Muscle layer of colon (tissue), 2 donors: Measurements from ENCODE around the gene LYRM4.

Experiments
- H3K27ac ChIP-seq: one replicate; pipeline ENCODE4 v1.7.0; 2013; ENCODE audit warnings: low read depth, mild to moderate bottlenecking, low read length, moderate library complexity
- H3K27me3 ChIP-seq, 2 donors: one replicate each; pipeline ENCODE4 v1.7.0; 2013; ENCODE audit warnings: low read length in 2 of 2, mild to moderate bottlenecking in 2 of 2; ENCODE audit not compliant: insufficient read depth in 2 of 2, control insufficient read depth in 1 of 2
- H3K36me3 ChIP-seq: one replicate; pipeline ENCODE4 v1.7.0; 2013; ENCODE audit warnings: mild to moderate bottlenecking, low read length; ENCODE audit not compliant: insufficient read depth
- H3K4me1 ChIP-seq: one replicate; pipeline ENCODE4 v1.7.0; 2013; ENCODE audit warnings: mild to moderate bottlenecking, low read length; ENCODE audit not compliant: insufficient read depth
- H3K4me3 ChIP-seq, 2 donors: one replicate each; pipeline ENCODE4 v1.7.0; 2013; ENCODE audit warnings: low read length in 2 of 2, low read depth in 1 of 2, mild to moderate bottlenecking in 1 of 2, moderate library complexity in 1 of 2
- H3K9ac ChIP-seq: one replicate; pipeline ENCODE4 v1.7.0; 2013; ENCODE audit warnings: low read length
- H3K9me3 ChIP-seq: one replicate; pipeline ENCODE4 v1.7.0; 2013; ENCODE audit warnings: mild to moderate bottlenecking, low read length
- donor health status: abdominal sarcoma.
- donor health status: Adenocarcinoma of cecum.

The LYRM4 gene

DNA sequence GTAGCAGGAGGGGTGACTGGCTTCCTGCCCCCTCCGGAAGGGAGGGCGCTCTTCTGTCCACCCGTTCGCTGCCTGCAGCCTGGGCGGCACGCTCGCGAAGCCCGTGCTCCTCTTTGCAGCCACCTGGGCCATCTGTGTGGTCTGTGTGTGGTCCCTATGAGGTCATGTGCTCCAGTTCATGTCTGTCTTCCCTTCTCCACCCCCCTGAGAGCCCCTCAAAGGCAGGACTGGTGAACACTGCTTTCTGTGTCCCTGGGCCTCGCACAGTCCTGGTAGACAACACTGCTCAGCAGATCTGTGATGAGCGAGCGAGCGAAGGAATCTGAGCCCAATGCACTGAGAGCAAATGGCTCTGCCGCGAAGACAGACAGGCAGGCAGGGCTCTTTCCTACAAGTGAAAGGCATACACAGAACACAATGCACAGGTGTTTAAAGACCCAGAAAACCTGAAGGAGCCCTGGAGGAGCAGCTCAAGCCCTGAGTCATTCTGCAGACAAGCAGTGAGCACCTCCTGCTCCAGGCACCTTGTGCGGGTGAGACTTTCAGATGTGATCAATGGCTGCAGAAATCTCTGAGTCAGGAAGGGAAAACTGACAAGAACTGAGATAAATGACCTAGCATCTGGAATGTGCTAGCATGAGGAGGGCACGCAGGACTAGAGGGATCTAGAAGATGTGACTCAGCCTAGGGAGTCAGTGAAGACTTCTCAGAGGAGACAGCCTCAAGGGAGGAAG, 148.5 kb downstream of the LYRM4 start:
- Histone ChIP-seq H3K4me3 (no peak overlapping the region), H3K36me3 (no peaks in the 10 kb centered on the region), H3K9ac (no peak overlapping the region), H3K27ac (no peak overlapping the region), H3K4me1 (peaks cover 3% of the 10 kb centered on the region), H3K27me3 (no peaks in the 10 kb centered on the region), H3K9me3 (no peaks in the 10 kb centered on the region)

DNA sequence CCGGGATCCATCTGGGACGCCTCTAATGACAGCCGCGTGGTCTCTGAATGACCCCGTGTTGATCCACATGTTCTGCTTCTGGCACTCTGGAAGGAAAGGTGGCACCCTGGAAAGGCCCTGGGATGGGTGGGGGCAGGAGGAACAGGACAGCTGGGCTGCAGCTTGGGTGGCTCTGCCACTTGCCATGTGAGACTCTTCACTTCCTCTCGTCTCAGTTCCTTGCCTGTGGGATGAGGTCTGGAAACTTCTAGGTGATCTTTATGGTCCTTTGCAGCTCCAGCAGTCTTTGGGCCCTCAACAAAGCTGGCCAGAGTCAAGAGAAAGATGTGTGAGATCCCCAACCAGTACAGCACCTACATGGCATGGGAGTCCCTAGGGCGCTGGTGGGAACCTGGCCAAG, 149.1 kb downstream of the LYRM4 start:
- no peak overlapping the region for H3K27ac ChIP-seq
- peaks cover 3% of the 10 kb centered on the region for H3K4me1 ChIP-seq
- no peaks in the 10 kb centered on the region for H3K9me3 ChIP-seq
- H3K4me3 ChIP-seq = no peak overlapping the region
- no peaks in the 10 kb centered on the region for H3K27me3 ChIP-seq
- no peaks in the 10 kb centered on the region for H3K36me3 ChIP-seq
- H3K9ac ChIP-seq = no peak overlapping the region

DNA sequence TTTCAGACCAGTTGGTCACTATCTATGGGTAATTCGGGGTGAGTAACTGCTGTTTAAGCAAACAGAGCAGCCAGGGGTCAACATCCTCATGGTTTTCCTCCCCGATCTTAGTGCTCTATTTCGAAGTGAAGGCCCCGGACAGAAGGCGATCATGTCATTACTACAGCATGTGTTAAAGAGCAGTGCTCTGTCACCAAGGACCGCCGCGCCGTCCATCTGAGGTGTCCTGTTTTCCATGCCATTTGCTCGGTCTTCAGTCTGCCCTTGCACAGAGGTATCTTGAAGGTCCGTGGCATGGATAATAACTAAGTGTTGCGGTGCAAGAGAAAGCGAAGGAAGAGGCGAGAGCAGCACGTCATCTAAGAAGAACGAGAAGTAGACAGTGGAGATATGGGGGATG, 150.5 kb downstream of the LYRM4 start:
- no peaks in the 10 kb centered on the region for H3K36me3 ChIP-seq
- no peak overlapping the region for H3K27ac ChIP-seq
- H3K9me3 ChIP-seq = no peaks in the 10 kb centered on the region
- H3K4me3 ChIP-seq = no peak overlapping the region
- H3K27me3 ChIP-seq = no peaks in the 10 kb centered on the region
- peaks cover 3% of the 10 kb centered on the region for H3K4me1 ChIP-seq
- no peak overlapping the region for H3K9ac ChIP-seq

DNA sequence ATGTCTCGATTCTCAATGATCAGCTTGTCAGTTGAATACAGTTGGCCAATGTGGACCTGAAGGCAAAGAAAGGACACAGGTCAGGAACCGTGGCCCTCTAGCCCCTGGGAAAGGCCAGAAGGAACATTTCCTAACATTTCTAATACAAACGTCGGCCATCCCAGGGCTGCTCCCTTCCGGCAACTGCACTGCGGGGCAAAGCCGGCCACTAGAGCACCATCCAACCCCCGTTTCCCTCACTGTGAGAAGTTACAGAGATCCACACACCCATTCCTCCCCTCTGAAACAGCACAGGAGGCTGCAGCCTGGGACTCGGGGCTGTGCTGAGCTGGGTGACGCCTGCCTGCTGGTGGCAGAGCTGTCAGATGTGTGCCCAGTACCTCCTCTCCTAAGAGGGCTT, 151.3 kb downstream of the LYRM4 start:
- Histone ChIP-seq H3K9me3 (no peaks in the 10 kb centered on the region), H3K36me3 (no peaks in the 10 kb centered on the region), H3K27ac (no peak overlapping the region), H3K4me3 (no peak overlapping the region), H3K4me1 (peaks cover 3% of the 10 kb centered on the region), H3K9ac (no peak overlapping the region), H3K27me3 (no peaks in the 10 kb centered on the region)

DNA sequence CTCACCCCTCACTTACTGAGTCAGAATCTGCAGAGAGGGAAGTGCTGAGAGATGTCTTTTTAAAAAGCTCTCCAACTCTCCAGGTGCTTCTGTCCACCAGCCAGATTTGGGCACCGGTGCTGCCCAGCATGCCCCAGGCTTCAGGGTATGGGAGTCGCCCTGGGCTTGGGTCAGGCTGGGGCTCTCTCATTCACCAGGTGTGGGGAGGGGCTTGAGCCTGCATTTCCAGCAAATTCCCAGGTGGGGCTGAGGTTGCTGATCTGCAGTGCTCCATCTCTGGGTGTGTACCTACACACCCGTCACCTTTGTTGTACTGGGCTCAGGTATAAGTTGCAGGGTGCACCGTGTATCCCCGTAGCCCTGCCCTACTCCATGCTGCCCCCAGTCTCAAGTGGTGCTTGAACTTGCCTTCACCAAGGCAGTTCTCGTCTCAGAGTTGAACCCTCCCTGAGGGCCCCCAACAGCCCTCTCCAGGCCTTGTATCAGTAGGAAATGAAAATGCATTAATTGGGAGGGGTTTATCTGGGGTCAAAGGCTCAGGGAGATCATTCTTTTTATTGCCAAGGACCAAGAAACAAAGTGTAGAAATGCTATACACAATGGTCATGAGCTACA, 152.1 kb downstream of the LYRM4 start:
- H3K36me3 ChIP-seq = no peaks in the 10 kb centered on the region
- no peak overlapping the region for H3K9ac ChIP-seq
- H3K4me1 ChIP-seq = peaks cover 3% of the 10 kb centered on the region

DNA sequence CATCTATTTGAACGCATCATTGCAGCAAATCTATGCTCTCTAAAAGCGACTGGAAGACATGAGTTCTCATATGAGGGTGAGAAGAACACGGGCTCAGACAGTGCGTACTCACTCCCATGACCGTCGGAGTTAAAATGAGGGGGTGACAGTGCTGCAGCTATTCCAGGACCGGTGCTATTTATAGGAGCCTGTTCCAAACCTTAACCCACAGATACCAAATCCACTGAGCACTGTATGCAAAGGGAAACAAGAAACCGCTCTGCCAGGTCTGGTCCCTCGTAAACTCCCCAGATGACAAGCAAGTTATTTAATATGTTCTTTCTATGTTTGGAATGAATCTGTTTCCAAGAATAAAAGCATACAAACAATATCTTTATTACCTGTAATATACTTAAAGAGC, 152.7 kb downstream of the LYRM4 start:
- no peak overlapping the region for H3K4me3 ChIP-seq

More for the DNA sequence above, 152.1 kb downstream of the LYRM4 start:
- H3K27me3 ChIP-seq = no peaks in the 10 kb centered on the region
- H3K4me3 ChIP-seq = no peak overlapping the region
- H3K9me3 ChIP-seq = no peaks in the 10 kb centered on the region
- no peak overlapping the region for H3K27ac ChIP-seq

DNA sequence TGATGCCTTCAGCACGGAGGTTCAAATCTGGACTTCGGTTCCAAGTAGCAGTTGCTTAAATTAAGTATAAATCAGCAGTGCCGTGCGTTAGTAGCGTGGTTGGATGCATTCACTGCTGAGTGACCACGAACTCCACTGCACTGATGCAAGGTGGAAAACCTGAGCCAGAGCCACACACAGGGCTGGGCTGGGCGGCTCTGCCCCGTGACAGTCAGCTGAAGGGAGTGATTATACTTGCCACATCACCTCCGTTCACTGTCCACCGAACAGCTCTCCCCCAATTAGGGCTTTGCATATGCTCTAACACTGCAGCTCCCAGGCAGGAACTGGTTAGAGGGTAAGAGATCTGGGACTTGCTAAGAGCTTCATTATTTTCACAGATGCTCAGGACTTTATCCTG, 153.4 kb downstream of the LYRM4 start:
- Histone ChIP-seq H3K4me1 (peaks cover 3% of the 10 kb centered on the region), H3K27ac (no peak overlapping the region), H3K36me3 (no peaks in the 10 kb centered on the region), H3K9me3 (no peaks in the 10 kb centered on the region), H3K4me3 (no peak overlapping the region), H3K27me3 (no peaks in the 10 kb centered on the region), H3K9ac (no peak overlapping the region)

More for the DNA sequence above, 152.7 kb downstream of the LYRM4 start:
- H3K9ac ChIP-seq = no peak overlapping the region
- no peak overlapping the region for H3K27ac ChIP-seq
- H3K4me1 ChIP-seq = peaks cover 3% of the 10 kb centered on the region
- H3K9me3 ChIP-seq = no peaks in the 10 kb centered on the region
- no peaks in the 10 kb centered on the region for H3K27me3 ChIP-seq
- no peaks in the 10 kb centered on the region for H3K36me3 ChIP-seq

DNA sequence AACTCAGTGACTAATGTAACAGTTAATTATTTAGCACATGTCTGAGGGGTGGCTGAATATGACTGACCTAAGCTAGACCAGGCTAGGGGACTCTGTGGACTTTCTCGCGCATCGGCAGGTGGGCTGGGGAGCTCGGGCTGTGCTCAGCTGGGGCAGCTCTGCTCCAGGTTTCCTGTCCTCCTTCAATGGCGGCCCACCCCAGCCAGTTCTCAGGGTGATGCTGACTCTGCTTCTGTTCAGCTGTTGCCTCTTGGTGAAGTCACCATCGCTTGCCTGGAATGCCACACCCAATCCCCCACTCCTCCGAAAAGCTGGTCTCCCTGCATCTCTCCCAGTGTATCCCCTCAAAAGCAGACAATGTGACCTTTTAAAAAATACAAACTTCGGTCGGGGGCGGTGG, 155.6 kb downstream of the LYRM4 start:
- no peaks in the 10 kb centered on the region for H3K9me3 ChIP-seq
- no peak overlapping the region for H3K27ac ChIP-seq
- H3K27me3 ChIP-seq = no peaks in the 10 kb centered on the region
- no peak overlapping the region for H3K9ac ChIP-seq
- no peak overlapping the region for H3K4me3 ChIP-seq
- peaks cover 3% of the 10 kb centered on the region for H3K4me1 ChIP-seq
- H3K36me3 ChIP-seq = no peaks in the 10 kb centered on the region

DNA sequence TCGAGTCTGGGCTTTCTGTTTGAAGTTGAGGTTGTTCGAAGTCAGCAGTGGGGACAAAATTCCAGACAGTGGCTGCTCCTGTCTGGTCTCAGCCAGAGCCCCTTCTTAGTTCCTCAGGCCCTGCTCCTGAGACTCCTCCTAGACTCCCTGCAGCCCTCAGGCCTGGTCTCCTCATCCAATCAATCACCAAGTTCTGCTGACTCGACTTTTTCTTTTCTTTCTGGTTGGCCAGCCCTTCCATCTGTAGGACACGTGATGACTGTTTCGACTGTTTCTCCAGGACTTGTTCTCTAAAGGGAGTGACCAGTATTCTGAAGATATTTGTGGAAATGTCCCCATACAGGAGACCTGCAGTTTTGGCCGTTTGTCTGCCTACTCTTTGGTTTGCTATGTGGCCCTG, 156.1 kb downstream of the LYRM4 start:
- H3K9me3 ChIP-seq = no peaks in the 10 kb centered on the region
- no peak overlapping the region for H3K4me3 ChIP-seq
- no peak overlapping the region for H3K27ac ChIP-seq
- H3K4me1 ChIP-seq = peaks cover 3% of the 10 kb centered on the region
- H3K36me3 ChIP-seq = no peaks in the 10 kb centered on the region
- no peaks in the 10 kb centered on the region for H3K27me3 ChIP-seq
- H3K9ac ChIP-seq = no peak overlapping the region

DNA sequence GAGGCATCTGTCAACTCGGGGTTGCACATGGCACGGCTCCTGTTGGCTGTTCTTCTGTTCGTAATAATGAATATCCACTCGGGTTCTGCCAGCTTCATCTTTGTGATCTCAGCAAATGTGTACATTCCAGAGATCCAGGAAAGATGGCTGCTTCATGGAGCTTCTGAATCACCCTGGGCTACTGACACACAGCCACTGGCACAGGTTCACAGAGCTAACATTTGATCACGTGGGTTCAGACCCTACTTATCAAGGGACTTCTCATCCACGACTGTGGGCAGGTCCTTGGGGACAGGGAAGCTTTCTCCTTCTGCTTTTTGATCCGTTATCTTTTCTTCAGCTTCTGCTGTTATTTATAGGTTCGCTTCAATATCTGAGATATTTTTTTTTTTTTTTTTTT, 157.5 kb downstream of the LYRM4 start:
- Histone ChIP-seq H3K9ac (no peak overlapping the region), H3K27ac (no peak overlapping the region), H3K4me3 (no peak overlapping the region), H3K27me3 (no peaks in the 10 kb centered on the region), H3K36me3 (no peaks in the 10 kb centered on the region), H3K4me1 (peaks cover 3% of the 10 kb centered on the region), H3K9me3 (no peaks in the 10 kb centered on the region)

DNA sequence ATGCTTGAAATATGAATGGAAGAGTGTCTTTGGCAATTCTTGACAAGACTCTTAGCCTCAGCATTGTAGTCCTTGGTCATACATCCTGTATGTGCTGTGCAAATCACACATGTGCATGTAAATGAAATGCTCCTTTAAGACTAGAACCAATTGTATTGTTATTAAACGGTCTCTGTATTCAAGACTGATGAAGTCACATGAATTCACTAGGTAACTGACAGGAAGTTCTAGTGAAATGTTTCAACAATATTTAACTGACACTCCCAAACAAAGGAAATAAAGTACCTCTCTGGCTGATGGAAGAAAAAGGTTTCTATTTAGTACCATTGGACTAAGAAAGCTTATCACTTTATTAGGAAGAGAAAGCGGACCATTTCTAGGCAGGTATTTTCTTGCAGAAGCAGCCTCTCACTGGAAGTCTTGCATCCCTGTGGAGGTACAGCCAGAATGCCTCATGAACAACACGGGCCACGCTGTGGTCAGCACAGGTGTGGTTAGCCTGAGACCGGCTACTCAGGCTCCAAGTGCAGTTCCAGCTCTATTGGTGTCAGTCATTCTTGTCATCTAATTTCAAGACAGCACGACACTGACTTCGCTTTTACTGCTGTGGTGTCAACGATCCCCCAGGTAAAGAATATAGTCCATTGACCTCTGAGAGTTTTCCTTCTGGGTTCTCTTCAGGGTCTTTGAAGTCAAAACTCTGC, 158.3 kb downstream of the LYRM4 start:
- Histone ChIP-seq H3K27me3 (no peaks in the 10 kb centered on the region), H3K36me3 (no peaks in the 10 kb centered on the region), H3K9me3 (no peaks in the 10 kb centered on the region), H3K27ac (no peak overlapping the region), H3K9ac (no peak overlapping the region), H3K4me1 (no peaks in the 10 kb centered on the region), H3K4me3 (no peak overlapping the region)
